Choroid plexus epithelial cell (primary cell): ENCODE measurements around the gene TPGS1.

Experiments used
- DNase-seq: peaks from one replicate; pipeline ENCODE4 v3.0.0-alpha.2; 2010; ENCODE audit warnings: low read depth
- H3K4me3 ChIP-seq: 2 replicates; pipeline ENCODE4 v1.5.1; 2011; ENCODE audit warnings: low read depth, mild to moderate bottlenecking, control low read depth, low read length, moderate library complexity
- CTCF ChIP-seq: conservative IDR thresholded peaks from 2 replicates; pipeline ENCODE4 v1.5.1; 2011; ENCODE audit warnings: low read depth, mild to moderate bottlenecking, control low read depth, inconsistent platforms, low read length, moderate library complexity

Gene TPGS1

DNA sequence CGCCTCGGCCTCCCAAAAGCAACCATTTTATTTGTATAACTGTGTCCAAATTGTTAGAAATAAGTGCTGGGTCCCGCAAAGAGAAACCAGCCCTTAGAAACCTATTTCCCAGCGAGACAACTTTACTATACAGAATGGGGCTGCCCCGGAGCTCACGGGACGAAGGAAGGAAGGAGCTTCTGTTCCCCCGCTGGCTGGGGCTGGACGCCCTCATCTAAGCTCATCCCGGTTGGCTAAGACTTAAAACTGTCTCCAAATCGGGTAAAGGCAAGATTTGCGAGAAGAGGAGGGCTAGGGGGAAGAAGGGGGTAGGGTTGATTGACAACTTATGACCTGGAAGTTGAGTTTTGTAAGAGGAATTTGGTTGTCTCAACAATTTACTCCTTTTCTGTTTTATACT is 52.8 kb downstream of the TPGS1 start:
- no peak for TF ChIP-seq CTCF
- DNase-seq = no peak
- no peak overlapping the region for H3K4me3 ChIP-seq

DNA sequence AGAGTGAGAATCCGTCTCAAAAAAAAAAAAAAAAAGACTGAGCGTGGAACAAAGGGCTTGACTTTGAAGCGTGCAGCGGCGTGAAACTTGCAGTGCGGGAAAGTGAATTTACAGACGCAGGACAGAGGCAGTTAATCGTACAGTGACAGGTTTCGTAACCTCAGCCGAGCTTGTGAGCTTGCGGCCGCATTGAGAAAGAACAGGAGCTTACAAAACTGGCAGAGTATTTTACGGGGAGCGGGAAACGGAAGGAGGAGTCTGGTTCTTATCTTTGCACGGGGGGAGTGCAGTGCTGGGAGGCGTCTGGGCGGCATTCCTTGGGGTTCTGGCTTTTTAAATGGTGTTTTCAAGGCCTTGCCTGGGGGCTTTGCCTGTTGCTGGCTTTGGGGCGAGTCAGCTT is 59.1 kb downstream of the TPGS1 start:
- DNase-seq = no peak
- H3K4me3 ChIP-seq = no peak overlapping the region

DNA sequence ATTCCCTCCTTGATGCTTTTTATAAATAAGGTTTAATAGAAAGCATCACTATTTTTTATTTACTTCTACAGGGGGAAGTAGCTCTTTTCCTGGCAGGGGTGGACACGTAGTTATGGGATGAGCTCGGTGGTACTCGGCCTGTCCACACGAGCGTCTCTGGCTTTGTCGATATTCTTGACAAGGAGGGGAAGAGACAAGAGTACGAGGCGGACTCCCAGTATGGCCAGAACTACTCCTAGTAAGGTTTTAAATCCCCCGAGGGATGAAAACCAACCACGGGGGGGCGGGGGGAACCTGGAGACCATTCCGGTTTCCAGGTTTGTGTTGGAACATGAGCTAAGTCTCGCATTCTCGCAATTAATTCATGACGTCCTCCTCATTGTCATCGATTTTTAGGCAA is 59.5 kb downstream of the TPGS1 start:
- DNase-seq = no peak
- H3K4me3 ChIP-seq = no peak overlapping the region
- no peak for TF ChIP-seq CTCF

More for the DNA sequence above, 59.1 kb downstream of the TPGS1 start:
- no peak for TF ChIP-seq CTCF

DNA sequence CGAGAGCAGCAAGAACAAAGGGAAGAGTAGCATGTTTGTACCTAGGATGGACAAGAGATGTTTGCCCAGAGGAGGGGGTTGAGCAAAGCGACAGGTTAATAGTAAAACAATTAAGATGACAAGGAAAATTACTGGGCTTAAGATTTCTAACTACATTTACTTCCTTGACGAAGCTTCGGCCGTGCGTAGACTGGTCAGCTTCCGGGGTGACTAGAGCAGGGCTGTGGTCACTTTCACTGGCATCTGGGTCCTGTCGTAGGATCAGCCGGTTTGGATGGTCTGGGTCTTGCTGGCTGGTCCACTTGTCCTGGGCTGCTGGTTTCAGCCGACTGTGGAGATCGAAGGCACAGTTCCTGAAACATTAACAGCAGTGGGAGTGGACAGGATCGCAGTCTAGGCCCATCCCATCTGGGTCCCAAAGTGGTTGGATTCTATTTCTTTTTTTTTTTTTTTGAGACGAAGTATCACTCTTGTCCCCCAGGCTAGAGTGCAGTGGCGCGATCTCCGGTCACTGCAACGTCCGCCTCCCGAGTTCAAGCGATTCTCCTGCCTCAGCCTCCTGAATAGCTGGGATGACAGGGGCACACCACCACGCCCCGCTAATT is 60.1 kb downstream of the TPGS1 start:
- TF ChIP-seq CTCF = no peak
- no peak overlapping the region for H3K4me3 ChIP-seq
- DNase-seq = no peak
